NCI-H526 (cell line): ENCODE measurements around the gene SMG1.
"Not testable (repeated sequence)": the region's sequence is repeated elsewhere in the genome, so short reads cannot be mapped to it uniquely, and the experiment has no call there.

ENCODE experiments used
- DNase-seq, 2 experiments: peaks; one replicate each; lab custom pipeline; 2025; lab: John Stamatoyannopoulos, UW

SMG1 gene

GRCh38 chr16:18759598-18760520 lies 166.3 kb downstream of the SMG1 start:
- peak; percentile 11 to 44 for DNase-seq

- not testable (repeated sequence) for DNase-seq
Observed at GRCh38 chr16:18757960-18758660, 168.1 kb downstream of the SMG1 start.

- not testable (repeated sequence) for DNase-seq
Observed at GRCh38 chr16:18756639-18757038, 169.6 kb downstream of the SMG1 start.
